NT2/D1 (cell line): ENCODE measurements around the gene MAN2A1.

Experiments used
- SUZ12 ChIP-seq: IDR thresholded peaks from 2 replicates; pipeline ENCODE4 v1.6.1; 2011; ENCODE audit not compliant: insufficient read length, insufficient read depth; ENCODE audit errors: extremely low read depth
- YY1 ChIP-seq: IDR thresholded peaks from 2 replicates; pipeline ENCODE4 v1.6.1; 2011; ENCODE audit not compliant: insufficient read length, insufficient read depth

DNA sequence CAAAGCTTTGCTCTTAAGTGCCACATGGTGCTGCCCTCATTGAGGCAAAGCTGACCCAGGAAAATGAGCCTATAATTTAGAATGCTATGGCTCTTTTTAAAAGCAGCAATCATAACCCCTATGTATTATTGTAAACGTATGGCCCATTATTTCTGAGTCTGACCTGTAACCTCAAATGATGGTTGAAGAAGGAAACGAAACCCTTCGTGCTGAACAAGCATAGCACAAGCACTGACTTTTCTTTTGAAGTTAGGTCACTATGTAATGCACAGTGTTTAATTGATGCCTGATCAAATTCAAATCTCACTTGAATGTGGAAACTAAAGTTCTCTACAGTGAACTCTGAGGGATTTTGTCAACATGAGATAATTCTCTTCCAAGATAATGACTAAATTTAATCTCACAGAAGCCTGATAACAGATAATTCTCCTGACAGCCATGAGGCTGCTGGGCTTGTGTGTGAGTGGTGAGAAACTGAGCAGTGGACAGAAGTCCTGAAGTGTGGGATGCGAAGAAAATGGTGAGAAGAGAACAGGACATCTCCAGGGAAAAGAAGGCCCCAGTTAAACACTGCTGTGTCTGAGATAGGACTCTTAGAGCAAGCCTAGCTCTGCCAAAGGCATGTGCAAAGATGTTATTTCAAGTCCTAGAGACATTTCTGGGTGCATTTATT lies 226.9 kb downstream of the MAN2A1 start:
- TF ChIP-seq SUZ12, result no peak
- no peak for TF ChIP-seq YY1
